GM10847 (cell line): ENCODE results near the gene SECTM1.

Source experiments
- POLR2A ChIP-seq: IDR thresholded peaks from 2 replicates; pipeline ENCODE4 v1.6.1; 2011; ENCODE audit not compliant: insufficient read length; ENCODE audit errors: extremely low read depth

SECTM1 gene

DNA sequence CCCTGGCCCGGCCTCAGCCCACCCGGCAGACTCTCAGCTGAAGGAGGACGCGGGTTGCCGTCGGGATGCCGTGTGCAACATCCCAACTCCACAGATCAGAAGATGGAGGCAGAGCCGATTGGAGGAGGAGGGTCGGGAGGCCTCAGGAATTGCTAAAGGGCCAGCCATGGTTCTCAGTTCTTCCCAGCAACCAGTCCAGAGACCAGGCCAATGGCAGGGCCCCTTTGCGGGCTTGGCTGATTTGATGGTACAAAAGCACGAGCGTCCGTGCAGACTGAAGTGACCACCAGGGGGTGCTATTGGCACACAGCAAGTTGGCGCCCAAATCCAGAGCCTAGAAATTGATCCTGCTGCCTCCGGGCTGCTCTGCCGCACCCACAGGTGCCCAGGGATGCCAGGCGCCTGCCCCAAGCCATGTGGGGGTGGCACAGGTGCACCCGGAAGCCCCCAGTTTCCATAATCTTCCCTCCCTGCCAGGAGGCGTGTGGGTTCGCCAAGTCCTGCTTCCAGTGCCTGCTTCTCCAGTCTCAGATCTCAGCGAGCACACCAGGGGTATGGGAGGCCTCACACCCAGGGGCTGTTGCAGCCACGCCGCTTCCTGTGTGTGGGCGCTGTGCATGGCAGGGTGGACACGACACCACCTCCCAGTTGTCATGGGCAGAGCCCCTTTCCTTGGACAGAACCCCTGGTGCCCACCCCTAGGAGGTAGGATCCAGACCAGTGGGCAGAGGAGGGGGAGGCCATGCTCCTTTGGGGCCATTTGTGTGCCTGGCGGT lies 18.3 kb upstream of the SECTM1 start:
- TF ChIP-seq POLR2A: no peak

DNA sequence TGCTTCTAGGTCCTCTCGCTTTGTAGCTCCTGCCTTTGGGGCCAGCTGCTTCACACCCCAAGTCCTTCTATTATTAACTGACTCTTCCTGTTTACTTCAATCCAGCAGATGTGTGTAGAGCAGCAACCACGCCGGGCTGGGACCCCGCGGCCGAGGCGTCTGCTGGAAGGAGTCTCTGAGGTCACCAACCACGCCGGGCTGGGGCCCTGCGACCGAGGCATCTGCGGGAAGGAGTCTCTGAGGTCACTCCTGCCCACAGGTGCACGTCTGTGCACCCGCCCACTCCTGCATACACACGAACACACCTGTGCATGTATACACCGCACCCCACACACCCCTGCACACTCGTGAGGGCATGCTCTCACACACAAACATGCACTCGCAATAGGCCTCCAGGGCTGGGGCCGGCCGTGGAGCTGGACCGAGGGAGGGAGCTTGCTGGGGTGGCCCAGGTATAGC lies 17.7 kb upstream of the SECTM1 start:
- TF ChIP-seq POLR2A: no peak

DNA sequence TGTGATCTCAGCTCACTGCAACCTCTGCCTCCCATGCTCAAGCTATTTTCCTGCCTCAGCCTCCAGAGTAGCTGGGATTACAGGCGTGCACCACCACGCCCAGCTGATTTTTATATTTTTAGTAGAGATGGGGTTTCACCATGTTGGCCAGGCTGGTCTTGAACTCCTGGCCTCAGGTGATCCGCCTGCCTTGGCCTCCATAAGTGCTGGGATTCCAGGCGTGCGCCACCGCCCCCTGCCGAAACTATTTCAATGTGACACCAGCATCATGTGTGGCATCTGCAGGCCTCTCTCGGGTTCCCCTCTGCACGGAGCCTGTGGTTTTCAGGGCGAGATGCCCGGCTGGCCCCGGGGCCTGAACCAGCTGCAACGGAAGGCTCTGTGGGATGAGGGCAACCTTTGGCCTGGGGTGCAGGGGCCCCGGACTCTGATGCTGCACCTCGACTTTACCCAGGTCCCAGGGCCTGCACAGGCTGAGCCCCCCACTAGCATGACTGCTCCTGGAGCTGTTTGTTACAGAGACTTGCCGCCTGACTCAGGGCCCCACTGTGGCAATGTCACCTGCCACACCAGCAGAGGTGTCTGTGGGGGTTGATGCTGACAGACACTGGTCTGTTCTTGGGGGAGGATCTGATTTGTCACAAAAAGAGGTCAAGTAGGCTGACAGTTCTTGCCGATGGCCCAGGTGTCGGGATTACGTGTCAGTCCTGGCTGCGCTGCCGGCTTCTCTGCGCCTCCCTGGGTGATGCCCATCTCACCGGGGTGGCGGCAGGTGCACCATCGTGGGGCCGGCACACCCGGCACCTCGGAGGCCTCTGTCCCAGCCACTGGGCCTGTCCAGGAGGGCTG lies 16.8 kb upstream of the SECTM1 start:
- no peak for TF ChIP-seq POLR2A

DNA sequence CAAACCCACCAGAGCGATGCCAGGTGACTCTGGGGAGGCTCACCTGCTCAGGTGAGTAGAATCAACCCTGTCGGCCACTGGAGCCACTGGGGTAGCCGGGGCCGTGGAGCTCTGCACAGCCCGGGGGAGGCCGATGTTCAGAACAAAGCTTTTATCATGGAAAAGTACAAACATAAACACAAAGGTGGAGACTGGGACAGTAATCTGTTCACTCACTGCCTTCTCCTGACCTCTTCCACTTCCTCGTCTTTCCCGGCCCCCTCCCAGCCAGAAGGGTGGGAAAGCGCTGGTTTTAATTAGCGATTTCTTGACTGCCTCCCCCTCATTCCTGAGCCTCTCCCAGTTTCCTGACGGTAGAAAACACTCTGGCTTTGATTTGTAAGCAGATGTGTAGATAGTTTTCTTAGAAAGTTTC lies 15.7 kb upstream of the SECTM1 start:
- no peak for TF ChIP-seq POLR2A

DNA sequence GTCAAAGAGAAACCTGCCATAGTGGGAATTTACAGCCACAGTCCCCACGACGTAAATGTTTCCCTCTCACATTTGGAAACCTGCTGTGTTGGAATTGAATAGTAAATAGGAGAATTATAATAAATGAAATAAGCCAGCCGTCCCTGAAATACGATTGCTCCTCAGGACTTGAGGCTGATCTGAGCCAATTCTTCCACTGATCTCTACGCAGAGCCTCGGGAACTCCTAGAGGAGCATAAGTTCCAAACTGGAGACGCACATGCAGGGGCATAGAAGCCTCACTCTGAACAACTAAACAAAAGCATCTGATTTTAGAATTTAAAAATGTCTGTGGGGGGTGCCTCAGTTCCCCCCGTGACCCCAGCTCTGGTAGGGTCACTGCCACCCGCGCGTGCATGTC lies 15.3 kb upstream of the SECTM1 start:
- no peak for TF ChIP-seq POLR2A

DNA sequence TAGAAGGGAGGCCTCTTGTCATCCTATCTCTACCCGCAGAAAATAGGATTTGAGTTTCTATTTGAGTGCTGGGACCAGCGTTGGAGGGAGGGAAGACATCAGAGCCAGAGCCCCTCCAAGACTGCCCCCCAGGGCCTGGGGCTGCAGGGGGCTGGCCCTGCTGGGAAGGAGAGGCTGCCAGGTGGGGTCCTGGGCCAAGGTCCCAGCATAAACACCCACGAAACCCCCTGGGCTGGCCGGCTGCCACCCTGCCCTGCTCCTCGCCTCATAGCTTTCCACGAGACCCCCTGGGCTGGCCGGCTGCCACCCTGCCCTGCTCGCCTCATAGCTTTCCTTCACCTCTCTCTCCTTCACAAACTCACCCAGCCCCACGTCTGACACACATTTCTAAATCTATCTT lies 14.9 kb upstream of the SECTM1 start:
- no peak for TF ChIP-seq POLR2A

DNA sequence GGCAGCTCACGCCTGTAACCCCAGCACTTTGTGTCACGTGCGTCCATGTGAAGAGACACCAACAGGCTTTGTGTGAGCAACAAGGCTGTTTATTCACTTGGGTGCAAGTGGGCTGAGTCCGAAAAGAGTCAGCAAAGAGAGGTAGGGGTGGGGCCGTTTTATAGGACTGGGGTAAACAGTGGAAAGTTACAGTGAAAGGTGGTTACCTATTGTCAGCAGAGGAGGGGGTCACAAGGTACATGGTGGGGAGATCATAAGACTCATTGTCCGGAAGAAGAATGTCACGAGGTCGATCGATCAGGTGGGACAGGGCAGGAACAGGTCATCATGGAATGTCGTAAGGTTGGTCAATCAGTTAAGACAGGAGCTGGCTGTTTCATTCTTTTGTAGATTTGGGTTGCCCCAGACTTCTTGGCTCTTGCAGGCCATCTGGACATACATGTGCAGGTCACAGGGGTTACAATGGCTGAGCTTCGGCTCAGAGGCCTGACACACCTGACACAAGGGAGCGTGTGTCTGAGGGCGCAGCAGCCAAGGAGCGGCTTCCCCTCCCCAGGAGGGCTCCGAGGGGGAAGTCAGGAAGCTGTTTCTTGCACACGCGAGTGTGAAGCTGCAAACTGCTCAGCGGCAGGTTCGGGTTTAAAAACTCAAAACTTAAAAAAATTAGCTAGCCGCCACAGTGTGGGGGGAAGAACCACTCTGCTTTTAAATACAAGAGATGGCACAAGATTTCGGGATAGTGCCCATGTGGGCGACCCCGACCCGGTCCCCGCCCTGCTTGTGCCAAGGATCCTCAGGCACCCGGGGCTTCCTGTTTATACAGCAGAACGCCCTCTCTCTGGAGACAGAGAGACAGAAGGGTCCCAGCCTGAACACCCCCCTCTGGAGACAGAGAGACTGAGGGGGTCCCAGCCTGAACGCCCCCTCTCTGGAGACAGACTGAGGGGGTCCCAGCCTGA lies 13.1 kb upstream of the SECTM1 start:
- TF ChIP-seq POLR2A: no peak

DNA sequence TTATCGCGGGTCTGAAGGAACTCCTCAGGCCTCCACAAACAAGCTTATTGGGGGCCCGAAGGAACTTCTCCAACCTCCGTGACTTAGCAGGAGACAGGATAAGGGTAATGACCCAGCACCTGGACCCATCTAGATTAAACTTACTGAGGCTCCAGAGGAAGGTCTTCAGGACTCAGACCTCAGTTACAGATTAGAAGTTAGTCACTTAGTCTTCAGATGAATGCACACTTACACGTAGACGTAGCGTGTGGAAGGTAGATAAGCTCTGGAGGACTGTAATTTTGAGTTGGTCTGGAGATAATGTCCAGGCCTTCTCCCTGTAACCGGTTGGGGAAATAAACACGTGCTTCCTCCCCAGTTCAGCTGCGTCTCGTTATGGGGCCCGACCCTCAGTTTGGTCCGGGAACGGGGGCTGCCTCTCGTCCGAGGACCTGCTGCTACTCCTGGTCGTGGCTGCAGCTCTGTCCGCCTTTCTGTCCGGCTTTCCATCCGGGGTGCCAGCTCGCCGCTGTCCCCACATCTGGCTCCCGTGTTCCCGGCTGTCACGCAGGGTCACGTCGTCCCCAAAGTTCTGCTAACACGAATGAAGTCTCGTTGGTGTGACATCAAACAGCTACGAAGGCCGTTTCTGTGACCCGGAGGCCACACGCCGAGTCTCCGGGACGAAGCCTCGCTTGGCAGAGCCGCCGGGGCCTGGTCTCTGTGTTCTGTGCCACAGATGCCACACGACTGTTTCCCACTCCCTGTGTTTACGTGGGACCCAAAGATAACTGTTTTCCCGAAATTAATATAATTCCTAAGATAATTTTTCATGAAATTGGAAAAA lies 11.8 kb upstream of the SECTM1 start:
- no peak for TF ChIP-seq POLR2A

DNA sequence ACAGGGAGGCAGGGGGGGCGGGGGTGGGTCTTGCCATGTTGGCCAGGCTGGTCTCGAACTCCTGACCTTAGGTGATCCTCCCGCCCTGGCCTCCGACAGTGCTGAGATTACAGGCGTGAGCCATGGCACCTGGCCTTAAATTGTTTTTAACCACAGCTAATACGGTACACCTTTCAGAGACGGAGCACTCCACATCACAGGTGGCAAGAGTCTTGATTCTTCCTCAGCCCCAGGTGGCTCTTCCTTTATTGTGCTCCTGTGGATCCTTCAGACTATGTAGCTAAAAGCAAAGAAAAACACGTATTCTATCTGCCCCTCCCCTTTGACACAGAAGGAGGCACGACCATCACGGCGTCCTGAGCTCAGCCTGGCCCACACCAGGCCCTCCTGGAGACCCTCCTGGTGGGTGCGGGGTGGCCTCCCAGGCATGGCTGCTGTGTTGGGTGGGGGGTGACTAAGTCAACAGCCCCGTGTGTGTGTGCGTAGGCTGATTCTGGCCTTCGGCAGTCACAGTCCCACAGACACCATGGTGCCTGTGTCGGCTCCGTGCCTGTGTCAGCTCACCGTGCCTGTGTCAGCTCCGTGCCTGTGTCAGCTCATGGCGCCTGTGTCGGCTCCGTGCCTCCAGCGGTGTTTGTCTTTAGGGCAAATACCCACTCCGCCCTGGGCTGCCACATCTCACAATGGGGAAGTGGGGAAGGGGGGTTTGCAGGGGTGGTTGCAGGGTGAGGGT lies 10.8 kb upstream of the SECTM1 start:
- no peak for TF ChIP-seq POLR2A

DNA sequence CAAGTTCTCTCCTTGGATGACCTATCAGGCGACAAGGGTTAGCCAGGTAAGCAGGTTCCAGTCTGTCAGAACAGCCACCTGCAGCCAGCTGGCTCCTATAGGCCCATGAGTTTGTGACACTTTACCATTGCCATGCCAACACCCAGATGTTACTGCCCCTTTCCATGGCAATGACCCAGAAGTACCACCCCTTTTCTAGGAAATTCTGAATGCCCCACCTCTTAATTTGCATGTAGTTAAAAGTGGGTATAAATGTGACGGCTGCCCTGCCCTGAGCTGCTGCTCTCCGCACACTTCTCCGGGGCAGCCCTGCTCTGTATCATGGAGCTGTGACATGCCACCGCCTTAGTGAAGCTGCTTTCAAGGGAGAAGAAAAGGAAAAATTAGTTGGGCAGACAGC lies 10.0 kb upstream of the SECTM1 start:
- no peak for TF ChIP-seq POLR2A

DNA sequence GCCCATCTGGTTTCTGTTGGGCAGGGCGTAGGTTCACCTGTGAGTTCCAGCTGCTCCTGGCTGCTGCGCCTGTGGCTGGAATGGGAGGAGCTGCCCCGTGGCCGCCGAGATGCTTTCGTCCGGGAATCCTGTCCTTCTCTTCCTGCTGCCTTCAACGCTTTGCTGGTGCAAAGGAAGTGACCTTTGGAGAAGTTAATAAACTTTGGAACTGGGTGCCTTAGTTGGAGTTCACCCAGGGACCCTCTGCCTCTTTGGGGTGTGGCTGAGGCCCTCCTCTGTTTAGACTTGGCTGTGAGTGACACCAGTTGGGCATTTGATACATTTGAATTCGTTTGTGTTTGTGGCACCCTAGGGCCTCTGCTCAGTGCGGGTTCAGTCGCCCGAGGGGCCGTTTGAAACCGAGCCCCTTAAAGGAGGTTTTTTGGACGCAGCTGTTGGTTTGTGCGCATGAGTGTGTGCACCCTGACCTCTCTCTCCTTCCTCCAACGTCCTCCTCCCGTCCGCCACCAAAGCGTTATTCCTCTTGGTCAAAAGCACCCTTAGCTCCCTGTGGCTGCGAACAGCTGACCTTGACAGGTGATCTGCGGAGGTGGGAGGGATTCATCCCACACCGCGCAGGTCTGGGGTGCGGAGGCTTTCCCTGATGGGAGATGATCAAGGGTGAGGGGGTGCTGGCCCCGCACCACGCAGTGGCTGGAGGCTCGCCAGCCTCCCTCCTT lies 9.0 kb upstream of the SECTM1 start:
- no peak for TF ChIP-seq POLR2A

DNA sequence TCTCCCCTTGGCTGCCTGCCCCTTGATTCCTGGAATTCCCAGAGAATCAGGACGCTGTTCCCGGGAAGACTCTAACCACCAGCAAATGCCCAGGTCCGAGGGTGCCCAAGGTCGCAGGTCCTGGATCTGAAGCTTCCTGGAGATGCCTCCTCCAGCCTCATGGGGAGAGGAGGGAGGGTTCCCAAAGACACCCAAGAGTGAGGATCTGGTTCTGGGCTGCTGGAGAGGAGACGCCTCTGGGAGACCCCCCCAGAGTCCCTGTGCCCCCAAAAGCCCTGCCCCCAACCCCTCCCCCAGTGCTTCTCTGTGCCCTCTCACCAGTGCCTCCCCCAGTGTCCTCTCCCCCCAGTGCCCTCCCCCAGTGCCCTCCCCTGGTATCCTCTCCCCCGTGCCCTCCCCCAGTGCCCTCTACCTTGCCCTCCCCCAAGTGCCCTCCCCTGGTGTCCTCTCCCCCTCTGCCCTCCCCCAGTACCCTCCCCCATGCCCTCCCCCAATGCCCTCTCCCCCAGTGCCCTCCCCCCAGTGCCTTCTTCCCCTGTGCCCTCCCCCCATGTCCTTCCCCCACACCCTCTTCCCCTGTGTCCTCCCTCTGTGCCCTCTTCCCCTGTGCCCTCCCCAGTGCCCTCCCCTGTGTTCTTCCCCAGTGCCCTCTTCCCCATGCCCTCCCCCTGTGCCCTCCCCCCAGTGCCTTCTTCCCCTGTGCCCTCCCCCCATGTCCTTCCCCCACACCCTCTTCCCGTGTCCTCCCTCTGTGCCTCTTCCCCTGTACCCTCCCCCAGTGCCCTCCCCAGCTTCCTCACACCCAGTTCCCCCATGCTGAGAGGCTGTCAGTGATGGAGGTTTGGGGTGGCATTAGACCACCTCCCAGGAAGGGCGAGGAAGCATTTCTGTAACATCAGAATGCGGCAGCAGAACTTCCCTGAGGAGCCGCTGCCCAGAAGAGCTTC lies 6.3 kb upstream of the SECTM1 start:
- no peak for TF ChIP-seq POLR2A
